IMR-90 (cell line): Measurements from ENCODE around the gene SLC12A4. TPM values are rescaled to one million over a fixed set of nuclear protein-coding genes. Genes with fewer than 3 reads are reported as not detected.
A peak's percentile ranks its signal among the peaks of the same experiment; 100 is the strongest.

Experiments used
- ATAC-seq: fragments of 200-7000 bp; cut with Tn5 transposase; 2 replicates; pipeline ENCODE4 v1.9.1; 2020; ENCODE audit warnings: low read depth, mild to moderate bottlenecking, moderate library complexity
- BruUV-seq: library from RNA; stranded (reverse); fragments of 400-500 nt; replicated peaks from 2 replicates; lab custom pipeline; 2021; lab: Mats Ljungman, UMichigan
- CTCF ChIA-PET: fragments of 300-600 bp; formaldehyde crosslinking; extraction: SDS; loops from one replicate; lab custom pipeline; 2021; ENCODE audit warnings: antibody characterized with exemption; lab: Yijun Ruan, JAX
- POLR2A ChIA-PET: fragments of 300-600 bp; sonication (Branson Sonifier 250); formaldehyde crosslinking; loops from one replicate; lab custom pipeline; 2022; ENCODE audit warnings: antibody characterized with exemption; ENCODE audit not compliant: unreplicated experiment; lab: Charles Lee
- DNase-seq: peaks from one replicate; pipeline ENCODE4 v3.0.0; 2013
- H2AFZ ChIP-seq: replicated peaks from 2 replicates; pipeline ENCODE3; 2013; ENCODE audit warnings: low read length, mild to moderate bottlenecking; ENCODE audit not compliant: poor library complexity
- H2AK5ac ChIP-seq: 2 replicates; pipeline ENCODE4 v1.6.1; 2013; ENCODE audit warnings: low read depth, low read length, inconsistent platforms
- H2AK9ac ChIP-seq: replicated peaks from 2 replicates; pipeline ENCODE3; 2013; ENCODE audit warnings: mild to moderate bottlenecking, low read depth, low read length, moderate library complexity; ENCODE audit not compliant: poor library complexity
- H2BK120ac ChIP-seq: 2 replicates; pipeline ENCODE4 v1.6.1; 2013; ENCODE audit warnings: low read depth, low read length, inconsistent platforms
- H2BK15ac ChIP-seq: 3 replicates; pipeline ENCODE4 v1.6.1; 2013; ENCODE audit warnings: low read depth, low read length, inconsistent platforms
- H2BK20ac ChIP-seq: 2 replicates; pipeline ENCODE4 v1.6.1; 2013; ENCODE audit warnings: low read depth, mild to moderate bottlenecking, inconsistent platforms, low read length, moderate library complexity
- H2BK5ac ChIP-seq: 2 replicates; pipeline ENCODE4 v1.6.1; 2013; ENCODE audit warnings: mild to moderate bottlenecking, low read depth, low read length, inconsistent platforms; ENCODE audit not compliant: poor library complexity, severe bottlenecking
- H3K14ac ChIP-seq: replicated peaks from 2 replicates; pipeline ENCODE4 v1.6.1; 2013; ENCODE audit warnings: low read depth, low read length, inconsistent platforms
- H3K18ac ChIP-seq: 2 replicates; pipeline ENCODE4 v1.6.1; 2013; ENCODE audit warnings: low read depth, low read length, control low read depth
- H3K23ac ChIP-seq: 2 replicates; pipeline ENCODE4 v1.6.1; 2013; ENCODE audit warnings: low read depth, low read length, inconsistent platforms
- H3K27ac ChIP-seq: 2 replicates; pipeline ENCODE4 v1.5.1; 2013; ENCODE audit warnings: mild to moderate bottlenecking, control low read depth, low read length; ENCODE audit not compliant: insufficient read depth
- H3K27me3 ChIP-seq: 2 replicates; pipeline ENCODE4 v1.6.1; 2013; ENCODE audit warnings: low read length; ENCODE audit not compliant: control insufficient read depth, insufficient read depth
- H3K36me3 ChIP-seq: 2 replicates; pipeline ENCODE4 v1.6.1; 2013; ENCODE audit warnings: low read length, mixed read lengths; ENCODE audit not compliant: control insufficient read depth, insufficient read depth
- H3K4ac ChIP-seq: 2 replicates; pipeline ENCODE4 v1.6.1; 2013; ENCODE audit warnings: low read depth, low read length, inconsistent platforms
- H3K4me1 ChIP-seq: 2 replicates; pipeline ENCODE4 v1.6.1; 2013; ENCODE audit warnings: low read length, mixed read lengths; ENCODE audit not compliant: control insufficient read depth, insufficient read depth
- H3K4me2 ChIP-seq: 2 replicates; pipeline ENCODE4 v1.6.1; 2013; ENCODE audit warnings: low read depth, mild to moderate bottlenecking, control low read depth, low read length, moderate library complexity
- H3K4me3 ChIP-seq: 2 replicates; pipeline ENCODE4 v1.5.1; 2013; ENCODE audit warnings: low read depth, mild to moderate bottlenecking, control low read depth, low read length, moderate library complexity; ENCODE audit not compliant: insufficient read depth
- H3K56ac ChIP-seq: 2 replicates; pipeline ENCODE4 v1.6.1; 2013; ENCODE audit warnings: low read length, inconsistent platforms; ENCODE audit not compliant: insufficient read depth; ENCODE audit errors: extremely low read depth
- H3K79me1 ChIP-seq, 2 experiments: 2 replicates each; pipeline ENCODE4 v1.6.1; 2013; ENCODE audit warnings: low read length in 2 of 2, inconsistent platforms in 1 of 2, low read depth in 1 of 2
- H3K9ac ChIP-seq: 2 replicates; pipeline ENCODE4 v1.6.1; 2013; ENCODE audit warnings: low read depth, low read length, control low read depth
- H3K9me1 ChIP-seq: 2 replicates; pipeline ENCODE4 v1.6.1; 2013; ENCODE audit warnings: low read length, inconsistent platforms; ENCODE audit not compliant: insufficient read depth
- H3K9me3 ChIP-seq: 2 replicates; pipeline ENCODE4 v1.6.1; 2013; ENCODE audit warnings: low read length; ENCODE audit not compliant: control insufficient read depth, insufficient read depth
- H4K20me1 ChIP-seq: 2 replicates; pipeline ENCODE4 v1.6.1; 2013; ENCODE audit warnings: low read length, inconsistent platforms; ENCODE audit not compliant: insufficient read depth
- H4K5ac ChIP-seq: 2 replicates; pipeline ENCODE4 v1.6.1; 2013; ENCODE audit warnings: mild to moderate bottlenecking, low read depth, low read length, control low read depth
- H4K8ac ChIP-seq, 2 experiments: 2 replicates each; pipeline ENCODE4 v1.6.1; 2013; ENCODE audit warnings: low read depth in 2 of 2, low read length in 2 of 2, control low read depth in 1 of 2, inconsistent platforms in 1 of 2
- H4K91ac ChIP-seq: 2 replicates; pipeline ENCODE4 v1.6.1; 2013; ENCODE audit warnings: low read depth, low read length, inconsistent platforms; ENCODE audit not compliant: insufficient read depth
- MAZ ChIP-seq: IDR thresholded peaks from 2 replicates; pipeline ENCODE4 v1.6.1; 2012; ENCODE audit warnings: low read depth, mild to moderate bottlenecking, low read length, improper control_type of control experiment, moderate library complexity, borderline replicate concordance
- RAD21 ChIP-seq: IDR thresholded peaks from 2 replicates; pipeline ENCODE4 v1.6.1; 2012; ENCODE audit warnings: low read length, improper control_type of control experiment
- WGBS, 2 experiments: methylation state at CpG; one replicate each; pipeline versions ENCODE4 v1.1.5 to v1.1.7; 2013; ENCODE audit warnings: missing lambda C conversion rate in 2 of 2; ENCODE audit not compliant: insufficient read length in 1 of 2; ENCODE audit errors: extremely low coverage in 2 of 2; 5-methylcytosine and 5-hydroxymethylcytosine counted together
- dilution Hi-C: fragments of 300-500 bp; cut with HindIII; formaldehyde crosslinking; loops from one replicate; pipeline ENCODE4 v1.14.3; 2018; ENCODE audit warnings: low sequenced_read_pairs; ENCODE audit not compliant: unreplicated experiment
- in situ Hi-C: fragments of 300-500 bp; cut with MboI; formaldehyde crosslinking; loops from 3 replicates; pipeline ENCODE4 v1.14.3; 2019; ENCODE audit warnings: low sequenced_read_pairs, inconsistent platforms, mixed read lengths
- intact Hi-C: fragments of 100-400 bp; cut with micrococcal nuclease; formaldehyde crosslinking; loops from 2 replicates; pipeline ENCODE4 v1.10.0; 2022
- polyA plus RNA-seq, 3 experiments: library from polyadenylated mRNA; depleted of rRNA; stranded (reverse); fragments of >200 nt; gene quantifications; 2 replicates each; pipeline ENCODE4 v1.2.3, GENCODE V29; 2012; ENCODE audit warnings: low replicate concordance in 1 of 3
- total RNA-seq: library from RNA; depleted of rRNA; stranded (reverse); fragments of >200 nt; gene quantifications from 2 replicates; pipeline ENCODE4 v1.2.3, GENCODE V29; 2012
- TF ChIP-seq, protein P1 (sequence below): conservative IDR thresholded peaks from 2 replicates; pipeline ENCODE4 v1.5.1; 2012; ENCODE audit warnings: mild to moderate bottlenecking, low read depth, low read length, improper control_type of control experiment

SLC12A4 gene
- total and polyA plus RNA-seq, 2 of the 4 experiments (the other 2 are of a cell fraction): 36.6 to 132 TPM

DNA sequence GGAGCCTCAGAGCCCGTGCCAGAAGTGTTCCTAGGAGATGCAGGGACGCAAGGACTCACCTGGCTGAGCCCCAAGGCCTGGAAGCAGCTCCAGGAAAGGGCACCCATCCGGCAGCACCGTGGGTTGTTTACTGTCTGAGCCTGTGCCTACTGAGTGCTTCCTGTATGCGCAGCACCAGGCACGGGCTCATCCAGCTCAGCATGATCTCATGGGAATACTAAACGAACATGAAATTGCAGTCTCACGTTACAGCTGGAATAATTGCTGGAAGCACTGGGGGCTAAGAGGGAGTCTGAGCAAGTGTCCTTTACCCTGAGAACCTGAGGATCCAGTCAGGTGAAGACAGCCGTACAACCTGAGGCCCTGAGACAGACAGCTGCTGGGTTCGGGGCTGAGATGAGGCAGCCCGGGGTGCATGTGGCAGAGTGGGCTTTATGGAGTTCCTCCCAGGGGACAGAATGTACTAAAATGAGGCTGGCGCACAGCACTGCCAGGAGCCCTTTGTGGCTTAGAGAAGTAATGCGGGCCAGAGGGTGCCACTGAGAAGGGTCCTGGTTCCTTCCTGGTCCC, 42.2 kb downstream of the SLC12A4 start:
- H3K4ac ChIP-seq: no peak overlapping the region
- H3K18ac ChIP-seq: no peak overlapping the region
- no peak overlapping the region for H2AK5ac ChIP-seq
- no peak overlapping the region for H3K14ac ChIP-seq
- no peak overlapping the region for H3K23ac ChIP-seq
- no peak overlapping the region for H4K91ac ChIP-seq
- no peak overlapping the region for H4K5ac ChIP-seq
- no peak overlapping the region for H2BK20ac ChIP-seq
- no peak overlapping the region for H3K56ac ChIP-seq
- H3K27me3 ChIP-seq: no peaks in the 10 kb centered on the region
- H2BK5ac ChIP-seq: no peak overlapping the region
- H2BK15ac ChIP-seq: no peak overlapping the region
- DNase-seq: peak; percentile 30
- in situ Hi-C loops (loop anchor here (5.0 to 25.0 kb wide), 3 partner anchors 114 to 389 kb away; partner anchors contain the start of gene RIPOR1), dilution Hi-C loops (no loop called here), intact Hi-C loops (no loop called here)
- no peak overlapping the region for H2BK120ac ChIP-seq
- H3K9ac ChIP-seq: no peak overlapping the region
- no peaks in the 10 kb centered on the region for H3K4me1 ChIP-seq
- H3K4me2 ChIP-seq: no peak overlapping the region
- H3K27ac ChIP-seq: no peak overlapping the region
- peaks cover 29% of the 10 kb centered on the region for H3K36me3 ChIP-seq
- no peak overlapping the region for H2AK9ac ChIP-seq
- no peaks in the 10 kb centered on the region for H3K9me3 ChIP-seq
- no peaks in the 10 kb centered on the region for H3K9me1 ChIP-seq
- 73% methylated on average over 8 of the region's 13 CpGs; no CpG with 5 or more reads in 1 of the 2 experiments for WGBS, 2 experiments
- no peak overlapping the region for H3K4me3 ChIP-seq
- H4K20me1 ChIP-seq: peaks cover 53% of the 10 kb centered on the region
- no peak overlapping the region for H2AFZ ChIP-seq
- ATAC-seq: peak; percentile 9; the same call in 1 of the 2 replicates
- BruUV-seq: no TSS peak
- ChIA-PET CTCF (interaction anchor here (1.3 kb wide), 1 partner anchor 110 kb away, joined by 4 read pairs; no protein-coding TSS in a partner anchor), POLR2A (no interaction called here)
- peaks cover 5 to 44% of the 10 kb centered on the region in 2 experiments; a peak in 2 of 4 replicates for H3K79me1 ChIP-seq
- TF ChIP-seq RAD21 (0 out of 2 replicates have a peak, but pooled peaks have one; percentile 4), MAZ (no peak)
- TF ChIP-seq, protein P1, sequence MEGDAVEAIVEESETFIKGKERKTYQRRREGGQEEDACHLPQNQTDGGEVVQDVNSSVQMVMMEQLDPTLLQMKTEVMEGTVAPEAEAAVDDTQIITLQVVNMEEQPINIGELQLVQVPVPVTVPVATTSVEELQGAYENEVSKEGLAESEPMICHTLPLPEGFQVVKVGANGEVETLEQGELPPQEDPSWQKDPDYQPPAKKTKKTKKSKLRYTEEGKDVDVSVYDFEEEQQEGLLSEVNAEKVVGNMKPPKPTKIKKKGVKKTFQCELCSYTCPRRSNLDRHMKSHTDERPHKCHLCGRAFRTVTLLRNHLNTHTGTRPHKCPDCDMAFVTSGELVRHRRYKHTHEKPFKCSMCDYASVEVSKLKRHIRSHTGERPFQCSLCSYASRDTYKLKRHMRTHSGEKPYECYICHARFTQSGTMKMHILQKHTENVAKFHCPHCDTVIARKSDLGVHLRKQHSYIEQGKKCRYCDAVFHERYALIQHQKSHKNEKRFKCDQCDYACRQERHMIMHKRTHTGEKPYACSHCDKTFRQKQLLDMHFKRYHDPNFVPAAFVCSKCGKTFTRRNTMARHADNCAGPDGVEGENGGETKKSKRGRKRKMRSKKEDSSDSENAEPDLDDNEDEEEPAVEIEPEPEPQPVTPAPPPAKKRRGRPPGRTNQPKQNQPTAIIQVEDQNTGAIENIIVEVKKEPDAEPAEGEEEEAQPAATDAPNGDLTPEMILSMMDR: no peak
- no peak overlapping the region for H4K8ac ChIP-seq
